NT2/D1 (cell line): ENCODE data around the gene KLHL29.

Source experiments
- DNase-seq: peaks from one replicate; pipeline ENCODE4 v3.0.0-alpha.2; 2011; ENCODE audit warnings: low read depth, low spot score
- H3K27me3 ChIP-seq: 2 replicates; pipeline ENCODE4 v1.6.0; 2011; ENCODE audit warnings: mild to moderate bottlenecking; ENCODE audit not compliant: insufficient read length, insufficient read depth
- H3K36me3 ChIP-seq: 2 replicates; pipeline ENCODE4 v1.6.1; 2011; ENCODE audit warnings: mild to moderate bottlenecking, low read length, mixed read lengths; ENCODE audit not compliant: insufficient read depth, insufficient read length
- H3K4me1 ChIP-seq: 2 replicates; pipeline ENCODE4 v1.5.1; 2011; ENCODE audit not compliant: insufficient read depth, insufficient read length
- H3K4me3 ChIP-seq: 2 replicates; pipeline ENCODE4 v1.5.1; 2011; ENCODE audit warnings: low read depth; ENCODE audit not compliant: insufficient read length
- H3K9ac ChIP-seq: 2 replicates; pipeline ENCODE4 v1.6.0; 2011; ENCODE audit warnings: low read depth; ENCODE audit not compliant: insufficient read length
- H3K9me3 ChIP-seq: 2 replicates; pipeline ENCODE4 v1.5.1; 2011; ENCODE audit warnings: mild to moderate bottlenecking, low read length; ENCODE audit not compliant: insufficient read depth
- SUZ12 ChIP-seq: IDR thresholded peaks from 2 replicates; pipeline ENCODE4 v1.6.1; 2011; ENCODE audit not compliant: insufficient read length, insufficient read depth; ENCODE audit errors: extremely low read depth
- YY1 ChIP-seq: IDR thresholded peaks from 2 replicates; pipeline ENCODE4 v1.6.1; 2011; ENCODE audit not compliant: insufficient read length, insufficient read depth
- ZNF274 ChIP-seq: IDR thresholded peaks from 2 replicates; pipeline ENCODE4 v1.6.1; 2011; ENCODE audit warnings: mild to moderate bottlenecking, low read depth, low read length

The KLHL29 gene

DNA sequence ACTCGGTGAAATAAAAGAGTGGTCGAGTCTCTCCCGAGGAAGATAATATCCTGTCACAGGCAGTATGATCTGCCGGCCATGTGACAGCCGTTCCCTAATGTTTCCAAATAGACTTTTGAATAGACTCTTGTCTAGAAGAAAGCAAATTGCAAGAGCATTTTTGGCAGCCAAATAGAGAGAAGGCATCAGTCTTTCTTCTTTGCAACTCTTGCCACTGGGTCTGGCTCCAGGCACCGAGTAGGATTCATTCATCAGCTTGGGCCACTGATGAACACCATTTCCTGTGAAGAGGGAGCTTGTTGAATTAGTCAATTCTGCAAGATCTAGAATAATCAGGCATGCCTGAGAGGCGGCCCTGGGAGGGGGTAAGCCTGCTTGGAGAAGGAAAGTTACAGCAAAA, 165.6 kb downstream of the KLHL29 start:
- no peak overlapping the region for H3K4me3 ChIP-seq
- DNase-seq: no peak
- TF ChIP-seq YY1 (no peak), ZNF274 (no peak), SUZ12 (no peak)
- peaks cover 2% of the 10 kb centered on the region for H3K4me1 ChIP-seq
- no peaks in the 10 kb centered on the region for H3K27me3 ChIP-seq
- H3K9ac ChIP-seq: no peak overlapping the region
- H3K9me3 ChIP-seq: no peaks in the 10 kb centered on the region
- H3K36me3 ChIP-seq: no peaks in the 10 kb centered on the region

DNA sequence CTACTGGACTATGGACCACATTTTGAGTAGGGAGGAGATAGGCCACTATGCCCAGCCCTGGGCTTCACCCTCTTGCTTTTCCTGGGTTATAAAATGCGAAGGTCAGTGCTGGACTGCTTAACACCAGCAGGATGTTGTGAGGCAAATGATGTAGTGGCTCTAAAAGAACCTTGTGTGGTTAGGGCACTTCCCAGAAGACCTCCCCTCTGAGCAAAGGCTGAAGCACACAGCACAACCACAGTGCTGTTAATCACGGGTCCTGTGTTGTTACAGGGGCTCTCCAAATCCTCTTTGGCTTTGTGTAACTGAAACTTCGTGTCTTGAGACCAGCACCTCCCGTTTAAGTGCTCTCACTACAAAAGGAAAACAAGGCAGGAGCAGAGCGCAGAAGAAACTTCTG, 166.9 kb downstream of the KLHL29 start:
- no peaks in the 10 kb centered on the region for H3K27me3 ChIP-seq
- H3K4me1 ChIP-seq: peaks cover 2% of the 10 kb centered on the region
- H3K9me3 ChIP-seq: no peaks in the 10 kb centered on the region
- H3K9ac ChIP-seq: no peak overlapping the region
- H3K4me3 ChIP-seq: no peak overlapping the region
- H3K36me3 ChIP-seq: no peaks in the 10 kb centered on the region
- TF ChIP-seq ZNF274 (no peak), YY1 (no peak), SUZ12 (no peak)
- DNase-seq: no peak

DNA sequence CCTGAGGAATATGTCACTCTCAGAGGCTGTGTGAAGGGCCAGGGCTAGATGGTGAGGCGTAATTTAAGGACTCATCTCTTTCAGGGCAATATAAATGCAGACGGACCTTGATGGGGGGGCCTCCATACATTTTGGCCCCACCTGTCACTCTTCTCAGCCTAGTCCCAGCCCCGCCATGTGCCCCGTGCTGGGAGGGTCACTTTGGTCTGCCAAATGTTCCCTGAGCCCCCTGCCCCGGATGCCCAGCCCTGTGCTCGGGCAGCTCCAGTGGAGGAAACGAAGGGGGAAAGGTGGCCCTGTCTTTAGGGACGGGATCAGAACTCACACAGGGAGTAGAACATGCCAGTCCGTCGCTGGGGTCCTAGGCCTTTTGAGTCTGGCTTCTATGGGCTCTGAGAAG, 168.6 kb downstream of the KLHL29 start:
- no peaks in the 10 kb centered on the region for H3K36me3 ChIP-seq
- H3K9me3 ChIP-seq: no peaks in the 10 kb centered on the region
- H3K9ac ChIP-seq: no peak overlapping the region
- TF ChIP-seq YY1: no peak
- no peak for TF ChIP-seq SUZ12
- TF ChIP-seq ZNF274: no peak
- H3K4me1 ChIP-seq: peaks cover 2% of the 10 kb centered on the region
- no peak for DNase-seq
- H3K27me3 ChIP-seq: no peaks in the 10 kb centered on the region
- no peak overlapping the region for H3K4me3 ChIP-seq

DNA sequence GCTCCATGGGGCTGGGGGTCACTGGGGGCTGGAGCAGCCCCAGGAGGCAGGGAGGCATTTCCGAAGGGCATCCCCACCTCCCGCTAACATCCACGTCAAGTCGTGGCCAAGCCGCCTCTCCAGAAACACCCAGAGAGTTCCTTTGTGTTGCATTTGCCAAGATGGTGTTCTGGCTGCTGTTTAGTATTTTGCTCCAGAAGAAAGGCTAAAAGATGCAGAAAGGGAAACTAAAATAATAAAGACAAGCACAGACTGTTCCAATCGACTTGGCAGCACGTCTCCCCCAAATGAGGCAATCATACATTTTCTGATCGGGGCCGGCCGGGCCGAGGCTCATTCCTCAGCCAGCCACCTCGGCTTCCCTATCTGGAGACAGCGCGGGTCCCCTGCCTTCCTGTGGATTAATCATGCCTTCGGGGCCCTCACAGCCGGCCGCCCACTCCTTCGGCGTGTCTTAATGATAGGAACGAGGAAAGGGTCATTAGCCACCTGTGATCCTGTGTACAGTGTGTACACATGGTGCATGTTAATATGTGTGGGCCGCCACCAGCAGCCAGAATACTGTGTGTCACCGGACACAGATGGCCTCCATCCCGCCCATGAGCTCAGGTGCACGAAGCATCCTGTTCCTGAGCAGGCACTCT, 169.2 kb downstream of the KLHL29 start:
- Histone ChIP-seq H3K27me3 (no peaks in the 10 kb centered on the region), H3K4me3 (no peak overlapping the region), H3K4me1 (no peaks in the 10 kb centered on the region), H3K36me3 (no peaks in the 10 kb centered on the region), H3K9ac (no peak overlapping the region), H3K9me3 (no peaks in the 10 kb centered on the region)
- DNase-seq: no peak
- no peak for TF ChIP-seq SUZ12

DNA sequence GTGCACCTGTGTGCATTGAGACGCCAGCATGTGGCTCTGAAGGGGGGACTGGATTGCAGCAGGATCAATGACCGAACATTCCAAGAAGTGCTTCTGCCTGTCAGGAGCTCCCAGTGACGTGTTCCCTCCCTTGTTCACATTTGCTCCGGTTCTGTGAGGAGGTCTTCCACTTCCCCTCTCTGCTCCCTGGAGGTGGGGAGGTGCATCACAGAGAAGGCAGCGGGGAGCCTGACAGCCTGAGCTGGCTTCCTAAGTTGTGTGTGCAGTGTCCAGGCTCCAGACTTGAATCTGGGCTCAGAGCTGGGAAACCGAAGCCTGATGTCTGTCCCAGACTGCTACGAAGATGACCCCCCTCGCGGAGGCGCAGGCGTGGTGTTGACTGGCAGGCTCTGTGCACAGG, 171.0 kb downstream of the KLHL29 start:
- Histone ChIP-seq H3K4me1 (no peaks in the 10 kb centered on the region), H3K9me3 (no peaks in the 10 kb centered on the region), H3K4me3 (no peak overlapping the region), H3K27me3 (no peaks in the 10 kb centered on the region), H3K9ac (no peak overlapping the region), H3K36me3 (no peaks in the 10 kb centered on the region)
- TF ChIP-seq YY1 (no peak), SUZ12 (no peak), ZNF274 (no peak)
- DNase-seq: no peak

DNA sequence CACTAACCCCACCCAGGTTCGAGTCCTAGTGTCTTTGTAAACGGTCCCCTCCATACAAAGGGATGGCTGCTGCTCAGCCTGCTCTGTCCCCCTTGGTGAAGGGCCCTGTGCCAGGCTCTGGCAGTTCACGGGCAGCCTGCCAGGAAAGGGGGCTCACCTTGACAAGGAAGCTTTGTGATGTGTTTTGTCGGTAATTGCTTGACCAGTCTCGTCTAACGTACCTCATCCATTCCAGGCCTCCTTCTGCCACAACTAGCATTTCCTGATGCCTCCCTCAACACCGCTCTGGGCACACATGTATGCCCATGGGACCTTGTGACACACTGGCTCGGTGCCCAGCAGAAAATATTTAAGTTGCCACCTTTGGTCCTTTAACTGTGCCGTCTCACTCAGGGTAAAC, 171.9 kb downstream of the KLHL29 start:
- Histone ChIP-seq H3K4me1 (no peaks in the 10 kb centered on the region), H3K36me3 (no peaks in the 10 kb centered on the region), H3K27me3 (no peaks in the 10 kb centered on the region), H3K4me3 (no peak overlapping the region), H3K9me3 (no peaks in the 10 kb centered on the region), H3K9ac (no peak overlapping the region)
- no peak for TF ChIP-seq YY1
- no peak for TF ChIP-seq SUZ12
- TF ChIP-seq ZNF274: no peak
- DNase-seq: no peak

DNA sequence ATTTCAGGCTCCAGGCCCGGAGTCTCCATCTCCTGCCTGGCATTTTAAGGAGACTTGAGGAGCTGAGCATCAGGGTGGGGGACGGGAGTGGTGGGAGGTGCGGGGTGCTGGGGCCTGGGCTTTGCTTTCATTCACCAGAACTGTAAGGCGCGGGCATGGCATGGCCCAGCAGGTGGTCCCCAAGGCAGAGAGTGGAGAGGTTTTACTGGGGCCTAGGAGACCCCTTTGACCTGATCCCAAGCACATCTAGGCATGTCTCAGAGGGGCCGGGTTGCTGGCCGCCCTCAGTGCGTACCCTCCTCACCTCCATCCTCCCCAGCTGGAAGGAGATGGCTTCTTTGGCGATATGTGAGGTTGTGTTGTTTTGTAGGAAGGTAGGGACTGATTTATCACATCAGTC, 172.5 kb downstream of the KLHL29 start:
- TF ChIP-seq YY1 (no peak), SUZ12 (no peak), ZNF274 (no peak)
- no peaks in the 10 kb centered on the region for H3K9me3 ChIP-seq

DNA sequence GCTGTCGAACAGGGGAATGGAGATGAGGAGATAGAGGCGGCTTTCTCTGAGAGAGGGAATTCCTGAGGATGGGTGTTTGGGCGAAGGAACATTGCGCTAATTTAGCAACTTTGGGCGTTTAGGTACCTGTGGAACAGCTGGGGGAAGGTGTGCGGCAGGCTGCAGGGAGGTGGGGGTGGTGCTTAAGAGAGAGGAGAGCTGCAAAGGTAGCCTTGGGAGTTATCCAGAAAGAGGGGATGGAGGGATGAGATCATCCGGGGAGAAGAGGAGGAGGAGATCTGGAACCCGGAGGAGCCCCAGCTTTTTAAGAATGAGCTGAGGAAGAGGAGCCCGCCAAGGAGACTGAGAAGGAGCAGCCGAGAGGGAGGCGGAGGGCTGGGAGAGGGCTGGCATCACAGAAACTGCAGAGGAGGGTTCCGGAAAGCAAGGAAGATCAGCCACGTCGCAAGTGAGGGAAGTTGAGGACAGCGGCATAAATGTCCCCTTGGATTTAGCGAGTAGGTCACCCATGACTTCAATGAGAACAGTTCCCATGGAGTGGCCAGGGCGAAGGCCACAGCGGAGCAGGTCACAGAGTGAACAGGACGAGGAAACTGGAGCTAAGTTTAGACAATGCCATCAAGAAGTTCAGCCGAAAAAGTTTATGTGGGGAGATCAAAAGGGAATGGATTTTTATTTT, 174.7 kb downstream of the KLHL29 start:
- no peak for DNase-seq
- Histone ChIP-seq H3K4me3 (no peak overlapping the region), H3K36me3 (no peaks in the 10 kb centered on the region), H3K9ac (no peak overlapping the region), H3K9me3 (no peaks in the 10 kb centered on the region), H3K27me3 (no peaks in the 10 kb centered on the region), H3K4me1 (peaks cover 2% of the 10 kb centered on the region)
- no peak for TF ChIP-seq YY1
- TF ChIP-seq ZNF274: no peak
- TF ChIP-seq SUZ12: no peak

More for the DNA sequence above, 172.5 kb downstream of the KLHL29 start:
- Histone ChIP-seq H3K4me1 (no peaks in the 10 kb centered on the region), H3K9ac (no peak overlapping the region), H3K36me3 (no peaks in the 10 kb centered on the region), H3K27me3 (no peaks in the 10 kb centered on the region), H3K4me3 (no peak overlapping the region)
- DNase-seq: no peak
